ENCODE data around the gene P2RY6.

The P2RY6 gene, protein sequence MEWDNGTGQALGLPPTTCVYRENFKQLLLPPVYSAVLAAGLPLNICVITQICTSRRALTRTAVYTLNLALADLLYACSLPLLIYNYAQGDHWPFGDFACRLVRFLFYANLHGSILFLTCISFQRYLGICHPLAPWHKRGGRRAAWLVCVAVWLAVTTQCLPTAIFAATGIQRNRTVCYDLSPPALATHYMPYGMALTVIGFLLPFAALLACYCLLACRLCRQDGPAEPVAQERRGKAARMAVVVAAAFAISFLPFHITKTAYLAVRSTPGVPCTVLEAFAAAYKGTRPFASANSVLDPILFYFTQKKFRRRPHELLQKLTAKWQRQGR

DNA sequence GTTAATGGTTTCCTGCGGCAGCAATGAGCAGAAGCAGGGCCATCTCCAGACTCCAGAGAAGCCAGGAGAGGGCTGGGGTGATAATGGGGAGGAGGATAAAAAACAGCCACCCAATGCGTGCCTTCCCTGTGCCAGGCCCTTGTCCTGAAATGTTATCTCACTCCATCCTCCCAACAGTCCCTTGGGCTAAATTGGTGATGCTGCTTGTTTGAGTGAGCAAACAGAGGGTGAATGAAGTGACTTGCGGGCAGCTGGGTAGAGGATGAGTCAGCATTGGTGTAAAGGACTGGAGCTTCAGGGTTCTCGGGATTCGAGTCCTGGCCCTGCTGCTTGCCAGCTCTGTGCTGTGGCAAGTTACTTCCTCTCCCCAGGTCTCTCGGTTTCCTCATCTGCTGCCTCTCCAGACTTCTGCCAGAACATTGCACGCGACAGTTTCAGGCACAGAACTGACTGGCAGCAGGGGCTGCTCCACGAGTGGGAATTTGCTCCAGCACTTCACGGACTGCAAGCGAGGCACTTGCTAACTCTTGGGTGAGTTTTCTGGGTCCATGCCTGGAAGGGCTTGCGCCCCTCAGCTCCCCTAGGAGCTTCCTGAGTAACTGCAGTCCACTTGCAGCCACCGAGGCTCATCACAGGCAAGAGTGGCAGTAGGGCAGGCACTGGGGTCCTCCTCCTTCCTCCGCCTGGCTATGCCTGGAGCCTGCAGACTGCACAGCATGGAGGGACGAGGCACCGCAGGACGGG lies at the start of gene P2RY6:
P2RY6 (plus strand) TSS at position 403 of the 744 bp plus-strand sequence. CDS start 24,181 bp downstream, outside the sequence.
- DNase-seq (ENCODE audit: low spot score) = no peak
- in situ Hi-C loops (cut with MboI; ENCODE audit: low pct_unique_long_range_greater_than_20kb, low sequenced_read_pairs, unreplicated experiment) = no loop called here
- TF ChIP-seq, protein P1, sequence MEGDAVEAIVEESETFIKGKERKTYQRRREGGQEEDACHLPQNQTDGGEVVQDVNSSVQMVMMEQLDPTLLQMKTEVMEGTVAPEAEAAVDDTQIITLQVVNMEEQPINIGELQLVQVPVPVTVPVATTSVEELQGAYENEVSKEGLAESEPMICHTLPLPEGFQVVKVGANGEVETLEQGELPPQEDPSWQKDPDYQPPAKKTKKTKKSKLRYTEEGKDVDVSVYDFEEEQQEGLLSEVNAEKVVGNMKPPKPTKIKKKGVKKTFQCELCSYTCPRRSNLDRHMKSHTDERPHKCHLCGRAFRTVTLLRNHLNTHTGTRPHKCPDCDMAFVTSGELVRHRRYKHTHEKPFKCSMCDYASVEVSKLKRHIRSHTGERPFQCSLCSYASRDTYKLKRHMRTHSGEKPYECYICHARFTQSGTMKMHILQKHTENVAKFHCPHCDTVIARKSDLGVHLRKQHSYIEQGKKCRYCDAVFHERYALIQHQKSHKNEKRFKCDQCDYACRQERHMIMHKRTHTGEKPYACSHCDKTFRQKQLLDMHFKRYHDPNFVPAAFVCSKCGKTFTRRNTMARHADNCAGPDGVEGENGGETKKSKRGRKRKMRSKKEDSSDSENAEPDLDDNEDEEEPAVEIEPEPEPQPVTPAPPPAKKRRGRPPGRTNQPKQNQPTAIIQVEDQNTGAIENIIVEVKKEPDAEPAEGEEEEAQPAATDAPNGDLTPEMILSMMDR (IDR thresholded peaks at IDR 0.05; ENCODE audit: extremely low read depth, insufficient read depth, missing control alignments) = no peak

DNA sequence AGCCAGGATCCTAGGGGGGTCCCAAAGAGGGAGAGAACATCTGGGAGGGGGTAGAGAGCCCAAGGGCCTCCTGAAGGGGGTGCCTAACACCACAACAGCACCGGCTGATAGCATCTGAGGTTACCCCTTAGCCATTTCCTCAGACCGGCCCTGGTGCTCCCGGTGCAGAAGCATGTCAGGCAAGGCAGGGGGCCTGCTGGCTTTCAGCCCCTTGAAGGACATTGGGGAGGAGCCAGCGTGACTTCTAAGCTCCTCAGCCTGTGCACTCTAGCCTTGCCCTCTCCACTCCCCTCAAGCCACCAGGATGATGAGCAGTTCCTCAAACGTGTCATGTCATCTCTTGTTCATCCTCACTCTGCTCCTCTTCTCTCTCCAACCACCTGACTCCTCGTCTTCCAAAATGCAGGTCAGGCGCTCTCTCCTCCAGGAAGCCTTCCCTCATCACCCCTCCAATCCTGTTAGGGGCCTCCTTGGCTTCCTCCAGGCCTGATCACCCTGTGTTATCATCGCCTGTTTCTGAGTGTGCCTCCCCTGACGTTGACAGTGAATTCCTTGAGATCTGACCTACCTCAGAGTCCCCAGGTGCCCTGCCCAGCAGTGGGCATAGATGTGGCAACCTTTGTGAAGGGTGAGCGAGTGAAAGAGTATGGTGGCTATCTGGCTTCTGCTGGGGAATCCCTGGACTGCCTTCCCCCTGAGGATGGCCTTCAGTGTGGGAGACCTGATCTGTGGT lies 48.0 kb upstream of the P2RY6 start:
- DNase-seq (ENCODE audit: low spot score) = peak; percentile 16
- in situ Hi-C loops (cut with MboI; ENCODE audit: low pct_unique_long_range_greater_than_20kb, low sequenced_read_pairs, unreplicated experiment) = no loop called here
- TF ChIP-seq, protein P1 (IDR thresholded peaks at IDR 0.05; ENCODE audit: extremely low read depth, insufficient read depth, missing control alignments) = no peak

DNA sequence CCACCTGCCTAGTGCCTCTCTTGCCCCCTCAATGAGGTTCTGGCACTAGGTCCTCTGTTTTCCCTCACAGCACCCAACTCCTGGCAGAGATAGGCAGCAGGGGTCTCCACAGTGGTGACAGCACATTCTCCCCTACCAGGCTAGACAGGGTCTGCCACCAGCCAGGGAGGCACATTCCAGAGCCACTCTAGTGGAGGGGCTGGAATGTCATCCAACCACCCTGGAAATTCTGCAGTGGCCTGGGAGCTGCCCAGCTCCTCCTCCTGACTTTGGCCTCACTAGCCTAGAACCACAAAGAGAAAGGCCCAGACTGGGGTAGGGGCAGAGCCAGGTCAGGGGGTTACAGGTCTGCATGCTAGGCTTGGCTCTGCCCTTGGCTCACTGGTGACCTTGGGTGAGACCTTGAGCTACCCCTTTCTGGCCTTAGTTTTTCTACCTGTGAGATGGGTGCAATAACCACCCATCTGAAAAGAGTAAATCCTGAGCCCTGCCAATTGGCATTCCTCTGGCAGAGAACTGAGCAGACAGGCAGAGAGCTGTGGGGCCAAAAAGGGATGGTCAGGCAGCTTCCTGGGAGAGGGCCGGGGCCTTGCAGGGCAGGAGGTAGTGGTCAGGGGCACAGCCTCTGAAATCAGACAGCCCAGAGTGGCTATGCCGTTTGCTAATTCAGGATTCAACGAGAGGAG lies 47.0 kb upstream of the P2RY6 start:
- TF ChIP-seq, protein P1 (IDR thresholded peaks at IDR 0.05; ENCODE audit: extremely low read depth, insufficient read depth, missing control alignments) = no peak
- no peak for DNase-seq (ENCODE audit: low spot score)
- in situ Hi-C loops (cut with MboI; ENCODE audit: low pct_unique_long_range_greater_than_20kb, low sequenced_read_pairs, unreplicated experiment) = no loop called here

DNA sequence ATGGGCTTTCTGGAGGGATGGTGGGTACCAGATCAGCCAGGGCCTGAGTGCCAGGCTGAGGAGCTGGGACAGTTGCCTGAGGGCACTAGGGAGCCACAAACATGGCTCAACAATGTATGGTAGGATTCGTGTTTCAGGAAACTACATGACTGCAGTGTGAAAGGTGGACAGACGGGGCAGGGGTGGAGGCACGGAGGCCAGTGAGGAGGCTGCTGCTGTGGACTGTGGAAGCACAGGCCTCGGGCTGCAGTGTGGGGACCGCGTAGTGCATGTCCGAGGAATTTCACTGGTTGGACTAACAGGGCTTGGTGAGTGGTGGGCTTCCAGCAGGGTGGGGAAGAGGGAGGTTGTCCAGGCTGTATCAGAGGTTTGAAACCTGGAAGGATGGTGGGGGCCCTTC lies 46.3 kb upstream of the P2RY6 start:
- no peak for DNase-seq (ENCODE audit: low spot score)
- TF ChIP-seq, protein P1 (IDR thresholded peaks at IDR 0.05; ENCODE audit: extremely low read depth, insufficient read depth, missing control alignments) = no peak
- in situ Hi-C loops (cut with MboI; ENCODE audit: low pct_unique_long_range_greater_than_20kb, low sequenced_read_pairs, unreplicated experiment) = no loop called here

DNA sequence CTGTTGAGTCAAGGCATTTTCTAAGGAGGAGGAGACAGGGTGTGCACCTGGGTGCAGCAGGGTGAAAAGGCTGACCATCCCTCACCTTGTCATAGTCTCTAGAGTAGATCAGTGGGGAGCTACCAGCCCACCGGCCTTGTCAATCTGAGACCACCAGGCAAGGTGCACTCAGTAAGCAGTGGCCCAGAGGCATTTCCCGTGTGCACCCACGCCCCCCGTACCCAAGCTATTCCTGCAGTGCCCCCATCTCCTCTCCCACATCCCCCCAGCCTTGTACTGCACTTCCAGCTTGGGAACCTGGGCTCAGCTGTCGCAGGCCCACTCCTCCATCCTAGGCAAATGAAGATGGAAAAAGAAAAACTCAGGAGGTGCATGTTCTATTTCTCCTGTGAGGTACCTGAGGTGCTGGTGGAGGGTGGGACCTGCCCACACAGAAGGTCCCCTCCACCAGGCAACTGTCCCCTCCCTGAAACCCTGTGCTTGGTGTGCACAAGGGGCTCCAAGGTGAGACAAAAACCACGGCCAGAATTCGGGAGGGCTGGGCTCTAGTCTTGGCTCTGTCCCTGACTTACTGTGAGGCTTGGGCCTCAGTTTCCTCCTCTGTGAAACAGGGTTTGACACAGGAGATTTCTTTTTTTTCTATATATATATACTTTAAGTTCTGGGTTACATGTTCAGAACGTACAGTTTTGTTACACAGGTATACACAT lies 45.7 kb upstream of the P2RY6 start:
- DNase-seq (ENCODE audit: low spot score) = no peak
- in situ Hi-C loops (cut with MboI; ENCODE audit: low pct_unique_long_range_greater_than_20kb, low sequenced_read_pairs, unreplicated experiment) = no loop called here
- TF ChIP-seq, protein P1 (IDR thresholded peaks at IDR 0.05; ENCODE audit: extremely low read depth, insufficient read depth, missing control alignments) = no peak

Measured in GM13977 (cell line).